ENCODE data around the gene FPR1.

GRCh38 chr19:51726049-51726448 is 25.6 kb downstream of the FPR1 start:
- no peak for TF ChIP-seq EZH2 (IDR thresholded peaks at IDR 0.05; ENCODE audit: insufficient read depth, poor library complexity, severe bottlenecking)
- no peak for TF ChIP-seq EZH2phosphoT487 (IDR thresholded peaks at IDR 0.05; ENCODE audit: insufficient read depth, low read depth)

Measured in GM23248 (cell line).